ENCODE results near the gene ASIC3. TPM values are rescaled to one million over a fixed set of nuclear protein-coding genes. Genes with fewer than 3 reads are reported as not detected.

Gene ASIC3
- total RNA-seq, 2 experiments from 2014 or later: 3.9 to 5.3 TPM

DNA sequence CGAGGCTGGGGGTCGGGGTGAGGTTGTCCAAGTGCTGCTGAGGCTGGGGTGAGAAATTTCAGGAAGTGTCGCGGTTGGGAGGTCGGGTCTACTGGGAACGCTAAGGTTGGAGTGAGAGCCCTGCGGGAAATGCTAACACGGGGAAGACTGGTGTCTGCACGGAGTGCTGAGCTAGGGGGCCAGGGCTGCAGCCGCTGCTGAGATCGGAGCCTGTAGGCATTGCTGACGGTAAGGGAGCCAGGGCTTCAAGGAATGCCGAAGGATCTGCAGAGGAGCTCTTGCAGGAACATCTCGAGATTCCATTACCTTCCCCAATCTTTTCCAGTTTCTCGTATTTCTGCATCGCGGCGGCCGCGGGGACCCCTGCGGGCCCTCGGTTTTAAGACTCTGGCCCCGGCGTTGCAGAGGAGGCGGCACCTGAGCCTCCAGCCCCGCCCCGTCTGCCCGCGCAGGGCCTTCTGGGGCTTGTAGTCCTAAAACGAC is 9.2 kb downstream of the ASIC3 start, which contains the start of gene CDK5:
CDK5 (minus strand) TSS at position 392 of the 483 bp plus-strand sequence; CDS start at position 343, 49 bp downstream.
- H3K4me1 Mint-ChIP-seq: peaks cover 41% of the 10 kb centered on the region
- peak within 1 kb of the TSS; percentile 91 for H3K4me3 Mint-ChIP-seq

DNA sequence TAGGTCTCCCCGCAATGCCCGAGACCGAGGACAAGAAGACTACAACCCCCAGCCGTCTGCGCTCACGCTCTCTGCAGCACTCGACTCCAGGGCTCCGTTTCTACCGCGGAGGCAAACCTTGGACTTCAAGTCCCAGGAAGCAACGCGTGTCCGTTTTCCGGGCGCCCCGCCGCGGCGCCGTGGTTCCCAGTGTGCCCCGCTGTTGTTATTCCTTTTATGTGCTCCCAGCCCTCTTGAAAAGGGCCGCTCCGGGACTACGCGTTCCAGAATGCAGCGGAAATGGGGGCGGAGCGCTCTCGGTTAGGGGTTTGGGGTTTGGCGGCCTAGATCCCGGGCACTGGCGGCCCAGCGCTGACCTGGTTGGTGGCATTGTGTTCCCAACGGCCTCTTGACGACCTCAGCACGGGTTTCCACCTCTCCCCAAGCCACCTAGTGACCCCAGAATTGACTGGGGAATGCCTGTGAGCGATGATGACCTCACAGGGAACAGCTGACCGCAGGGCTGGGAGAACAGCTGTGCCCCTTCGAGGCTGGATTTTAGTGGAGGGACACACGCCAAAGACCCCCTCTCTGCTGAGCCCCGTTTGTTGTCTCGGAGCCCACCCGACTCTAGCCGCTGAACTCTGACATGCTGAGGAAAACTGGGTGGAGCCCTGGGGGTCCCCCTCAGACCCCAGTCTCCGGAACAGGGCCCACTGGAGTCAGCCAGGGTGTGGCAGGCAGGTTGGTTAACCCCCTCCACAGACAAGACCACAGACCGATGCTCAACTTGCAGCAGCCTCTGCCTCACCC is 9.9 kb downstream of the ASIC3 start:
- CTCF ChIA-PET: interaction anchor here (0.7 to 1.4 kb wide), 15 partner anchors 8 to 96 kb away, joined by 3 to 6 read pairs (median 3); partner anchors contain the start of genes ABCB8 and FASTK
- H3K4me1 Mint-ChIP-seq: peaks cover 36% of the 10 kb centered on the region
- ATAC-seq (peak; percentile 91), DNase-seq (peak; percentile 99)
- no peaks in the 10 kb centered on the region for H3K36me3 Mint-ChIP-seq
- H3K9me3 Mint-ChIP-seq (ENCODE audit: low read depth): no peaks in the 10 kb centered on the region
- H3K4me3 Mint-ChIP-seq: peak overlapping the region; percentile 91
- peak overlapping the region; percentile 97 for H3K27ac Mint-ChIP-seq
- H3K27me3 Mint-ChIP-seq: no peaks in the 10 kb centered on the region

More for the DNA sequence above, 9.2 kb downstream of the ASIC3 start, which contains the start of gene CDK5:
- CTCF ChIA-PET: interaction anchor here (1.0 to 1.4 kb wide), 2 partner anchors 29 to 95 kb away, joined by 3 to 6 read pairs; partner anchors contain the start of gene ABCB8
- DNase-seq: peak; percentile 57
- peak within 1 kb of the TSS; percentile 97 for H3K27ac Mint-ChIP-seq
- peaks cover under 1% of the 10 kb centered on the region for H3K27me3 Mint-ChIP-seq
- no peaks in the 10 kb centered on the region for H3K9me3 Mint-ChIP-seq (ENCODE audit: low read depth)
- no peaks in the 10 kb centered on the region for H3K36me3 Mint-ChIP-seq
- ATAC-seq: peak; percentile 8

DNA sequence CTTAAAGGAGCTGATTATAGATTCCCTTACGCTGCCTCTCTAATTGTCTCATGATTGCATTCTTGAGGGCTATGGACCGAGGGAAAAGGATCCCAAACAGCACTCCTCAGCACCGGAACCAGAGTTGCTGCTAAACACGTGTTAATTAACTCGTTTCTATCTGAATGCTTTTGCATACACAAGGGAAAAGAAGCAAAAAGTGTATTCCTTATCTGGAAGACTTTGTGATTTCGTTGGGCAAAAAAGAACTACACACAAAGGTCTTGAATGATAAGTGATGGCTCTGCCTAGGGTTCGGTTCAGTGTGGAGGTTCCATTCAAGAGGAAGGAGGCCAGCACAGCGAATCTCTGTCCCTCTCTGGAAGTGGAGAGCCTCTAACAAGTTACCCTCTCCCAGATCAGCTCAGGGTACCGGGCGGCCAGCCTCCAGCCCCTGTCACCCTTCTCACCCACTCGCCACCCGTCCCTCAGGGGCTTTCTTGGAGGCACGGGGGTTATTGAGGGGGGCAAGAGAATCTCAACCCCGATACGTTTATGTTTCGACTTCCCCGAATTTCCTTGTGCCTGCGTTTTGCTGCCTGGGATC is 10.5 kb downstream of the ASIC3 start:
- H3K4me1 Mint-ChIP-seq: peaks cover 34% of the 10 kb centered on the region
- peak overlapping the region; percentile 97 for H3K27ac Mint-ChIP-seq
- no peaks in the 10 kb centered on the region for H3K27me3 Mint-ChIP-seq
- peak overlapping the region; percentile 91 for H3K4me3 Mint-ChIP-seq
- CTCF ChIA-PET: interaction anchor here (0.7 to 1.4 kb wide), 13 partner anchors 9 to 96 kb away, joined by 3 to 5 read pairs (median 3); partner anchors contain the start of genes ABCB8 and FASTK
- DNase-seq (no peak), ATAC-seq (no peak)
- no peaks in the 10 kb centered on the region for H3K36me3 Mint-ChIP-seq
- H3K9me3 Mint-ChIP-seq (ENCODE audit: low read depth): no peaks in the 10 kb centered on the region

GRCh38 chr7:151059367-151060112 is 11.2 kb downstream of the ASIC3 start, which contains the start of gene SLC4A2:
TSS of gene SLC4A2 (plus strand) at chr7:151059589. CDS start at chr7:151061988, 2,399 bp downstream.
- Mint-ChIP-seq H3K9me3 (ENCODE audit: low read depth) (no peaks in the 10 kb centered on the region), H3K4me1 (peaks cover 34% of the 10 kb centered on the region), H3K36me3 (no peaks in the 10 kb centered on the region), H3K4me3 (peak within 1 kb of the TSS; percentile 91), H3K27ac (peak within 1 kb of the TSS; percentile 97), H3K27me3 (no peaks in the 10 kb centered on the region)
- CTCF ChIA-PET: interaction anchor here (0.7 to 1.4 kb wide), 14 partner anchors 8 to 116 kb away, joined by 3 to 6 read pairs (median 3); partner anchors contain the start of genes ABCB8, AGAP3 and FASTK
- DNase-seq (peak; percentile 78), ATAC-seq (peak; percentile 28)

- Mint-ChIP-seq H3K4me3 (peak overlapping the region; percentile 91), H3K9me3 (ENCODE audit: low read depth) (no peaks in the 10 kb centered on the region), H3K27ac (peak overlapping the region; percentile 66), H3K36me3 (no peaks in the 10 kb centered on the region), H3K27me3 (no peaks in the 10 kb centered on the region), H3K4me1 (peaks cover 34% of the 10 kb centered on the region)
- DNase-seq (no peak), ATAC-seq (no peak)
- CTCF ChIA-PET: interaction anchor here (0.7 to 1.3 kb wide), 12 partner anchors 9 to 116 kb away, joined by 3 to 7 read pairs (median 3); partner anchors contain the start of genes ABCB8, AGAP3 and FASTK
Observed at GRCh38 chr7:151060113-151060415, 11.7 kb downstream of the ASIC3 start.

DNA sequence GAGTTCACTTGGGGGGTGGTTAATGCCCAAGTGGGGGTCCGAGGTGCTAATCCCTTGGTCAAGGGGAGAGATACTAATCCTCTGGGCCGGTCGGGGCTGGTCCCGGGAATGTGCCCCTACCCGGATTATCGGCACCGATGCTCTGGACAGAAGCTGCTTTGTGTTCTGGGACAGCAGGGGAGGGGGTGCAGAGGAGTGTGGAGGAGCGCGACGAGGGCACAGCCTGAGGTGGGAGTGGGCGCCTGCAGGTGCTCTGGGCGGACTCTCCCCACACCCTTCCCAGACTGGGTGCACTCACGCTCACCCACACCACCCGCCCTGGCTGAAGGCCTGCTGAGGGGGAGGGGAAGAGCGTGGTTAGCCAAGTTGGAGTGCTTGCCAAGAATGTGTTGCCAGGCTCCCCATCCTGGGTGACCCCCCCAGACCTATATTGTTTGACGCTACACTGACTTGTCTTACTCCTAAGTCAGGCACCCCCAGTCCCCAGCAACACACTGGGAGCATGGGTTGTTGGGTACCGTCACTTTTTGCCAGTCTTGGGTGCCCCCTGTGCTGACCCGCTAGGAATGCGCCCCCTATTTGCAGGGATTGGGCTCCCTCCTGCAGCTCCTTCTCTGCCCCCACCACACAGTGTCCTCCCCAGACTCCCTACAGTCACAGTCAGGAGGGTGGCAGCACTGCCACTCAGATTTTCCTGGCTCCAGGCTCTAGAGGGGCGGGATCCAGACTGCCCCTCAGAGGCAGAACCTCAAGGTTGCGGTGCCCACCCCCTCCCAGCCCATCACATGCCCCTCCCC is 12.3 kb downstream of the ASIC3 start:
- ATAC-seq (no peak), DNase-seq (no peak)
- no peaks in the 10 kb centered on the region for H3K9me3 Mint-ChIP-seq (ENCODE audit: low read depth)
- CTCF ChIA-PET: interaction anchor here (0.7 to 1.3 kb wide), 12 partner anchors 9 to 117 kb away, joined by 3 to 7 read pairs (median 3); partner anchors contain the start of genes ABCB8, AGAP3 and FASTK
- peak overlapping the region; percentile 66 for H3K27ac Mint-ChIP-seq
- H3K4me3 Mint-ChIP-seq: peak overlapping the region; percentile 91
- H3K27me3 Mint-ChIP-seq: no peaks in the 10 kb centered on the region
- peaks cover 34% of the 10 kb centered on the region for H3K4me1 Mint-ChIP-seq
- H3K36me3 Mint-ChIP-seq: peaks cover 3% of the 10 kb centered on the region

- Mint-ChIP-seq H3K4me3 (peak overlapping the region; percentile 91), H3K27me3 (no peaks in the 10 kb centered on the region), H3K4me1 (peaks cover 33% of the 10 kb centered on the region), H3K9me3 (ENCODE audit: low read depth) (no peaks in the 10 kb centered on the region), H3K27ac (no peak overlapping the region), H3K36me3 (peaks cover 3% of the 10 kb centered on the region)
- CTCF ChIA-PET: interaction anchor here (1.3 kb wide), 1 partner anchor 16 kb away, joined by 7 read pairs; no protein-coding TSS in a partner anchor
- no peak for DNase-seq
- no peak for ATAC-seq
Observed at GRCh38 chr7:151061213-151062110, 13.1 kb downstream of the ASIC3 start.

DNA sequence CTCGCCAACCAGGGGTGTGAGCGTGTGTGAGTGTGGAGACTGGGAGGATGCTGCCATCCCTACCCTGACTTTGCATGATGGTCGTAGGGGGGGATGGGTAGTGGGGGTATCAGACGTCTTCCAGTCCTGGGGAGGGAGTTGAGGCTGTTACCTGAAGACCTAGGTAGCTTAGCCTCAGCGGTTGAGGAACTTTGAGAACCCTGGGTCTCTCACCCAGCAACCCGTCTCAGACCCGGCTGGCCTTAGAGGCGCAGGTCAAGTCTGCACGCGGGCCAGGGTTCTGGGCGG is 13.7 kb downstream of the ASIC3 start:
- Mint-ChIP-seq H3K4me1 (peaks cover 27% of the 10 kb centered on the region), H3K36me3 (peaks cover 3% of the 10 kb centered on the region), H3K9me3 (ENCODE audit: low read depth) (no peaks in the 10 kb centered on the region), H3K27ac (no peak overlapping the region), H3K27me3 (no peaks in the 10 kb centered on the region), H3K4me3 (no peak overlapping the region)
- DNase-seq (no peak), ATAC-seq (no peak)
- CTCF ChIA-PET: interaction anchor here (0.8 kb wide), 1 partner anchor 18 kb away, joined by 3 read pairs; the partner anchor contains the start of gene FASTK

GRCh38 chr7:151062399-151063211 is 14.3 kb downstream of the ASIC3 start:
- DNase-seq: no peak
- no peak overlapping the region for H3K4me3 Mint-ChIP-seq
- H3K27ac Mint-ChIP-seq: no peak overlapping the region
- H3K9me3 Mint-ChIP-seq (ENCODE audit: low read depth): no peaks in the 10 kb centered on the region
- CTCF ChIA-PET: interaction anchor here (0.8 to 1.1 kb wide), 2 partner anchors 18 to 61 kb away, joined by 3 to 4 read pairs; partner anchors contain the start of gene FASTK
- no peaks in the 10 kb centered on the region for H3K27me3 Mint-ChIP-seq
- peaks cover 22% of the 10 kb centered on the region for H3K4me1 Mint-ChIP-seq
- no peak for ATAC-seq
- peaks cover 8% of the 10 kb centered on the region for H3K36me3 Mint-ChIP-seq

GRCh38 chr7:151063212-151063561 is 14.9 kb downstream of the ASIC3 start:
- CTCF ChIA-PET: interaction anchor here (1.1 kb wide), 1 partner anchor 61 kb away, joined by 4 read pairs; no protein-coding TSS in a partner anchor
- DNase-seq: no peak
- ATAC-seq: no peak
- Mint-ChIP-seq H3K27me3 (no peaks in the 10 kb centered on the region), H3K4me3 (no peak overlapping the region), H3K9me3 (ENCODE audit: low read depth) (no peaks in the 10 kb centered on the region), H3K4me1 (peaks cover 22% of the 10 kb centered on the region), H3K27ac (no peak overlapping the region), H3K36me3 (peaks cover 10% of the 10 kb centered on the region)

DNA sequence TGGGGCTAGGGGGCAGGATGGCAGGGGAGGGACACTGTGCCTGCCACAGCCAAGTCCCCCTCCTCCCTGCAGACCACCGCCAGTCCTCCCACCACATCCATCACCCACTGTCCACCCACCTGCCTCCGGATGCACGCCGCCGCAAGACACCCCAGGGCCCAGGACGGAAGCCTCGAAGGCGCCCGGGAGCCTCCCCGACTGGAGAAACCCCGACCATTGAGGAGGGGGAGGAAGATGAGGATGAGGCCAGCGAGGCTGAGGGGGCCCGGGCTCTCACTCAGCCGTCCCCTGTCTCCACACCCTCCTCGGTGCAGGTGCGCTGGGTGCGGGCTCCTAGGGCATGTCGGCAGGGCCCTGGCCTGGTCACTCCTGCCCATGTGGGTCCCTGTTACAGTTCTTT is 16.1 kb downstream of the ASIC3 start:
- CTCF ChIA-PET: no interaction called here
- no peak overlapping the region for H3K27ac Mint-ChIP-seq
- H3K4me1 Mint-ChIP-seq: peaks cover 13% of the 10 kb centered on the region
- H3K36me3 Mint-ChIP-seq: peaks cover 11% of the 10 kb centered on the region
- DNase-seq (no peak), ATAC-seq (no peak)
- H3K27me3 Mint-ChIP-seq: no peaks in the 10 kb centered on the region
- no peak overlapping the region for H3K4me3 Mint-ChIP-seq
- H3K9me3 Mint-ChIP-seq (ENCODE audit: low read depth): no peaks in the 10 kb centered on the region

Measured in activated CD8-positive, alpha-beta memory T cell treated with anti-CD3 and anti-CD28 coated beads, Interleukin-2, amount 10 ng/mL, durations not matched to agents 7 days and 5 days (primary cell).